ENCODE data around the gene PRSS22.

- TF ChIP-seq, protein P1, sequence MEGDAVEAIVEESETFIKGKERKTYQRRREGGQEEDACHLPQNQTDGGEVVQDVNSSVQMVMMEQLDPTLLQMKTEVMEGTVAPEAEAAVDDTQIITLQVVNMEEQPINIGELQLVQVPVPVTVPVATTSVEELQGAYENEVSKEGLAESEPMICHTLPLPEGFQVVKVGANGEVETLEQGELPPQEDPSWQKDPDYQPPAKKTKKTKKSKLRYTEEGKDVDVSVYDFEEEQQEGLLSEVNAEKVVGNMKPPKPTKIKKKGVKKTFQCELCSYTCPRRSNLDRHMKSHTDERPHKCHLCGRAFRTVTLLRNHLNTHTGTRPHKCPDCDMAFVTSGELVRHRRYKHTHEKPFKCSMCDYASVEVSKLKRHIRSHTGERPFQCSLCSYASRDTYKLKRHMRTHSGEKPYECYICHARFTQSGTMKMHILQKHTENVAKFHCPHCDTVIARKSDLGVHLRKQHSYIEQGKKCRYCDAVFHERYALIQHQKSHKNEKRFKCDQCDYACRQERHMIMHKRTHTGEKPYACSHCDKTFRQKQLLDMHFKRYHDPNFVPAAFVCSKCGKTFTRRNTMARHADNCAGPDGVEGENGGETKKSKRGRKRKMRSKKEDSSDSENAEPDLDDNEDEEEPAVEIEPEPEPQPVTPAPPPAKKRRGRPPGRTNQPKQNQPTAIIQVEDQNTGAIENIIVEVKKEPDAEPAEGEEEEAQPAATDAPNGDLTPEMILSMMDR (conservative IDR thresholded peaks at IDR 0.05; ENCODE audit: low read length) = no peak
- no peak for TF ChIP-seq EZH2phosphoT487 (IDR thresholded peaks at IDR 0.05; ENCODE audit: borderline replicate concordance)
Observed at GRCh38 chr16:2840914-2841313, 17.1 kb downstream of the PRSS22 start.
